Osteocyte (in vitro differentiated cells): ENCODE measurements around the gene ZNF622. TPM values are rescaled to one million over a fixed set of nuclear protein-coding genes. Genes with fewer than 3 reads are reported as not detected.
A peak's percentile ranks its signal among the peaks of the same experiment; 100 is the strongest.

Source experiments
- DNase-seq: peaks from one replicate; pipeline ENCODE4 v3.0.0; 2021; ENCODE audit warnings: mixed read lengths; ENCODE audit not compliant: unreplicated experiment; ENCODE audit errors: extremely low spot score
- H3K27ac Mint-ChIP-seq: one replicate; pipeline ENCODE4 v1.8.0; 2021; ENCODE audit warnings: mild to moderate bottlenecking, mixed read lengths; ENCODE audit not compliant: unreplicated experiment
- H3K27me3 Mint-ChIP-seq: one replicate; pipeline ENCODE4 v1.8.0; 2021; ENCODE audit warnings: mixed read lengths; ENCODE audit not compliant: unreplicated experiment
- H3K36me3 Mint-ChIP-seq: one replicate; pipeline ENCODE4 v1.8.0; 2021; ENCODE audit warnings: mixed read lengths; ENCODE audit not compliant: unreplicated experiment
- H3K4me1 Mint-ChIP-seq: one replicate; pipeline ENCODE4 v1.8.0; 2021; ENCODE audit warnings: mixed read lengths; ENCODE audit not compliant: unreplicated experiment
- H3K4me3 Mint-ChIP-seq: one replicate; pipeline ENCODE4 v1.8.0; 2021; ENCODE audit warnings: mild to moderate bottlenecking, moderate library complexity, mixed read lengths; ENCODE audit not compliant: unreplicated experiment
- H3K9me3 Mint-ChIP-seq: one replicate; pipeline ENCODE4 v1.8.0; 2021; ENCODE audit warnings: mixed read lengths; ENCODE audit not compliant: unreplicated experiment
- CTCF ChIP-seq: fragments of 200-600 bp; sonication (generic); IDR thresholded peaks from 2 replicates; pipeline ENCODE4 v1.5.0; 2021; ENCODE audit warnings: antibody characterized with exemption, mild to moderate bottlenecking, moderate library complexity
- long read RNA-seq: library from polyadenylated mRNA; unstranded; transcript quantifications from one replicate; pipeline ENCODE4 v2.0.0, GENCODE V29; 2021
- total RNA-seq: library from RNA; stranded (reverse); gene quantifications from 2 replicates; pipeline ENCODE4 v1.2.1, GENCODE V29; 2021

ZNF622 gene
- 29.2 and 30.7 TPM in 2 replicates for total RNA-seq
- long read RNA-seq, transcript ZNF622-201 (6 exons, 1,699 nt), result major isoform, 288 of 296 reads
- long read RNA-seq, partial matches to known transcripts, result 3 of 296 reads
- long read RNA-seq, other reads (novel, unspliced or antisense), result 5 of 296 reads

- peak within 1 kb of the TSS; percentile 97 for H3K4me3 Mint-ChIP-seq
- peak within 1 kb of the TSS; percentile 95 for H3K27ac Mint-ChIP-seq
- no peaks in the 10 kb centered on the region for H3K9me3 Mint-ChIP-seq
- peak; percentile 92 for DNase-seq
- no peaks in the 10 kb centered on the region for H3K27me3 Mint-ChIP-seq
- peaks cover 59% of the 10 kb centered on the region for H3K4me1 Mint-ChIP-seq
- peaks cover 24% of the 10 kb centered on the region for H3K36me3 Mint-ChIP-seq
- TF ChIP-seq CTCF, result no peak
Observed at GRCh38 chr5:16465544-16466432, at the start of gene ZNF622. Gene ZNF622, minus strand, starts transcription at chr5:16465800. Its CDS starts 135 bp downstream, at chr5:16465665.

GRCh38 chr5:16510098-16510497 is 44.5 kb upstream of the ZNF622 start:
- H3K9me3 Mint-ChIP-seq, result no peaks in the 10 kb centered on the region
- no peak overlapping the region for H3K4me3 Mint-ChIP-seq
- DNase-seq, result no peak
- H3K27ac Mint-ChIP-seq, result no peak overlapping the region
- H3K36me3 Mint-ChIP-seq, result no peaks in the 10 kb centered on the region
- H3K27me3 Mint-ChIP-seq, result peaks cover 4% of the 10 kb centered on the region
- no peak for TF ChIP-seq CTCF
- peaks cover 26% of the 10 kb centered on the region for H3K4me1 Mint-ChIP-seq

- TF ChIP-seq CTCF, result no peak
- no peaks in the 10 kb centered on the region for H3K36me3 Mint-ChIP-seq
- DNase-seq, result no peak
- no peaks in the 10 kb centered on the region for H3K9me3 Mint-ChIP-seq
- peaks cover 26% of the 10 kb centered on the region for H3K4me1 Mint-ChIP-seq
- H3K27ac Mint-ChIP-seq, result peak overlapping the region; percentile 64
- H3K4me3 Mint-ChIP-seq, result no peak overlapping the region
- H3K27me3 Mint-ChIP-seq, result peaks cover 4% of the 10 kb centered on the region
Observed at GRCh38 chr5:16508730-16509531, 43.3 kb upstream of the ZNF622 start.

GRCh38 chr5:16507716-16508115 is 42.1 kb upstream of the ZNF622 start:
- Mint-ChIP-seq H3K27ac (no peak overlapping the region), H3K4me3 (no peak overlapping the region), H3K4me1 (peaks cover 30% of the 10 kb centered on the region), H3K27me3 (peaks cover 4% of the 10 kb centered on the region), H3K9me3 (no peaks in the 10 kb centered on the region), H3K36me3 (no peaks in the 10 kb centered on the region)
- TF ChIP-seq CTCF, result no peak
- no peak for DNase-seq

- peaks cover 37% of the 10 kb centered on the region for H3K4me1 Mint-ChIP-seq
- no peaks in the 10 kb centered on the region for H3K36me3 Mint-ChIP-seq
- H3K4me3 Mint-ChIP-seq, result no peak overlapping the region
- H3K27ac Mint-ChIP-seq, result no peak overlapping the region
- H3K9me3 Mint-ChIP-seq, result no peaks in the 10 kb centered on the region
- no peak for DNase-seq
- peaks cover 4% of the 10 kb centered on the region for H3K27me3 Mint-ChIP-seq
- TF ChIP-seq CTCF, result no peak
Observed at GRCh38 chr5:16505904-16506303, 40.3 kb upstream of the ZNF622 start.
